ENCODE results near the gene GRIN1.
A peak's percentile ranks its signal among the peaks of the same experiment; 100 is the strongest.

GRIN1 gene

DNA sequence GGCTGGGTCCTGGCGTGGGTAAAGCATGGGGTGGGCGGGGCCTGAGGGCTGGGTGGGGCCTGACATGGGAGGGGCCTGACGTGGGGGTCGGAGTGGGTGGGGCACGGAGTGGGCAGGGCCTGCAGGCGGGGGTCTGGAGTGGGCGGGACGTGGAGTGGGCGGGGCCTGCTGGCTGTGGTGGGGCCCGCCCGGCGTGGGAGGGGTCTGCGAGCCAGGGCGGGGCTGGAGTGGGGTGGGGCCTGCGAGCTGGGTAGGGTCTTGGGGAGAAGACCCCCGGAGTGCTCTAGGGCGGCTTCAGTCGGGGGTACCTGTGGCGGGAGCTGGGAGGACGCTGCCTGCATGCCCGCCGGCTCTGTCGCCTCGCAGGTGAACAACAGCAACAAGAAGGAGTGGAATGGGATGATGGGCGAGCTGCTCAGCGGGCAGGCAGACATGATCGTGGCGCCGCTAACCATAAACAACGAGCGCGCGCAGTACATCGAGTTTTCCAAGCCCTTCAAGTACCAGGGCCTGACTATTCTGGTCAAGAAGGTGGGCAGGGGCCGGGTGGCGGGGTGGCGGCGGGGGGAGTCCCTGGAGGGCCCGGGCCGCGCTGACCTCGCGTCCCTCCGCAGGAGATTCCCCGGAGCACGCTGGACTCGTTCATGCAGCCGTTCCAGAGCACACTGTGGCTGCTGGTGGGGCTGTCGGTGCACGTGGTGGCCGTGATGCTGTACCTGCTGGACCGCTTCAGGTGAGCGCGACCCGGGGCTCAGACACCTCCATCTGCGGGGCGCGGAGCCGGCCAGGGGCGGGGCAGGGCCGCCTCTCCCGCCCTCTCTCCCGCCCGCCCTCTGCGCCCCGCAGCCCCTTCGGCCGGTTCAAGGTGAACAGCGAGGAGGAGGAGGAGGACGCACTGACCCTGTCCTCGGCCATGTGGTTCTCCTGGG, 22.9 kb downstream of the GRIN1 start:
- no peak overlapping the region for H3K4me3 ChIP-seq (ENCODE audit: low read length)
- DNase-seq (ENCODE audit: low read depth) = no peak
- TF ChIP-seq, protein P1, sequence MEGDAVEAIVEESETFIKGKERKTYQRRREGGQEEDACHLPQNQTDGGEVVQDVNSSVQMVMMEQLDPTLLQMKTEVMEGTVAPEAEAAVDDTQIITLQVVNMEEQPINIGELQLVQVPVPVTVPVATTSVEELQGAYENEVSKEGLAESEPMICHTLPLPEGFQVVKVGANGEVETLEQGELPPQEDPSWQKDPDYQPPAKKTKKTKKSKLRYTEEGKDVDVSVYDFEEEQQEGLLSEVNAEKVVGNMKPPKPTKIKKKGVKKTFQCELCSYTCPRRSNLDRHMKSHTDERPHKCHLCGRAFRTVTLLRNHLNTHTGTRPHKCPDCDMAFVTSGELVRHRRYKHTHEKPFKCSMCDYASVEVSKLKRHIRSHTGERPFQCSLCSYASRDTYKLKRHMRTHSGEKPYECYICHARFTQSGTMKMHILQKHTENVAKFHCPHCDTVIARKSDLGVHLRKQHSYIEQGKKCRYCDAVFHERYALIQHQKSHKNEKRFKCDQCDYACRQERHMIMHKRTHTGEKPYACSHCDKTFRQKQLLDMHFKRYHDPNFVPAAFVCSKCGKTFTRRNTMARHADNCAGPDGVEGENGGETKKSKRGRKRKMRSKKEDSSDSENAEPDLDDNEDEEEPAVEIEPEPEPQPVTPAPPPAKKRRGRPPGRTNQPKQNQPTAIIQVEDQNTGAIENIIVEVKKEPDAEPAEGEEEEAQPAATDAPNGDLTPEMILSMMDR (conservative IDR thresholded peaks at IDR 0.05; ENCODE audit: low read length) = no peak

DNA sequence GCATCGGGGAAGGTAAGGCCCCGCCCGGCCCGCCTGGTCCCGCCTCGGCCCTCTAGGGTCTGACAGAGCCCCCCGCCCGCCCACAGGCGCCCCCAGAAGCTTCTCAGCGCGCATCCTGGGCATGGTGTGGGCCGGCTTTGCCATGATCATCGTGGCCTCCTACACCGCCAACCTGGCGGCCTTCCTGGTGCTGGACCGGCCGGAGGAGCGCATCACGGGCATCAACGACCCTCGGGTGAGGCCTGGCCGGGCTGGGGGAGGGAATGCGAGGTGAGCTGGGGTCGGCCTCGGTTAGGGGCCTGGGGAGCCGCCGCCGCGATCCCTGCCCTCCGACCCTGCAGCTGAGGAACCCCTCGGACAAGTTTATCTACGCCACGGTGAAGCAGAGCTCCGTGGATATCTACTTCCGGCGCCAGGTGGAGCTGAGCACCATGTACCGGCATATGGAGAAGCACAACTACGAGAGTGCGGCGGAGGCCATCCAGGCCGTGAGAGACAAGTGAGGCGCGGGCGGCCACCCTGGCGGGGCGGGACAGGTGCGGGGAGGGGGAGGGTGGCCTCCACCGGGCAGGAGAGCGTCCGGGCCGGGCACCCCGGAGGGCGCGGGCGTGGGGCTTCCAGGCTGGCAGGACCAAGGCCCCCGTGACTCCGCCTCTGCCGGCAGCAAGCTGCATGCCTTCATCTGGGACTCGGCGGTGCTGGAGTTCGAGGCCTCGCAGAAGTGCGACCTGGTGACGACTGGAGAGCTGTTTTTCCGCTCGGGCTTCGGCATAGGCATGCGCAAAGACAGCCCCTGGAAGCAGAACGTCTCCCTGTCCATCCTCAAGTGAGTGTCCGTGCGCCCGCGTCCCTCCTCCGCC, 23.8 kb downstream of the GRIN1 start:
- H3K4me3 ChIP-seq (ENCODE audit: low read length) = 0 out of 2 replicates have a peak overlapping the region, but pooled peaks have one; percentile 17
- TF ChIP-seq, protein P1 (conservative IDR thresholded peaks at IDR 0.05; ENCODE audit: low read length) = no peak
- no peak for DNase-seq (ENCODE audit: low read depth)

DNA sequence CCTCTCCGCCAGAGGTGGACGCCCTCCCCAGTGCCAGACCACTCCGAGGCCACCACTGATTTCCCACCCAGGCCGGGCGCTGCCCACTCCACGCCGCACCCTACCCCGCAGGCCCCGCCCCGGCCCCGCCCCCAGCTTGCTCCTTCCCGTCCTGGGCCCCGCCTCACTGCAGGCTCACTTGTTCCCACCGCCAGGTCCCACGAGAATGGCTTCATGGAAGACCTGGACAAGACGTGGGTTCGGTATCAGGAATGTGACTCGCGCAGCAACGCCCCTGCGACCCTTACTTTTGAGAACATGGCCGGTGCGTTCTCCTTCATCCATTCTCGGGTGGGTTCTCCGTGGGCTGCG, 24.4 kb downstream of the GRIN1 start:
- no peak for DNase-seq (ENCODE audit: low read depth)
- 0 out of 2 replicates have a peak overlapping the region, but pooled peaks have one; percentile 17 for H3K4me3 ChIP-seq (ENCODE audit: low read length)
- TF ChIP-seq, protein P1 (conservative IDR thresholded peaks at IDR 0.05; ENCODE audit: low read length) = no peak

GRCh38 chr9:137163805-137164204, 24.9 kb downstream of the GRIN1 start:
- no peak for DNase-seq (ENCODE audit: low read depth)
- TF ChIP-seq, protein P1 (conservative IDR thresholded peaks at IDR 0.05; ENCODE audit: low read length) = no peak
- H3K4me3 ChIP-seq (ENCODE audit: low read length) = no peak overlapping the region

GRCh38 chr9:137164370-137165249, 25.7 kb downstream of the GRIN1 start:
- TF ChIP-seq, protein P1 (conservative IDR thresholded peaks at IDR 0.05; ENCODE audit: low read length) = no peak
- no peak for DNase-seq (ENCODE audit: low read depth)
- H3K4me3 ChIP-seq (ENCODE audit: low read length) = no peak overlapping the region

DNA sequence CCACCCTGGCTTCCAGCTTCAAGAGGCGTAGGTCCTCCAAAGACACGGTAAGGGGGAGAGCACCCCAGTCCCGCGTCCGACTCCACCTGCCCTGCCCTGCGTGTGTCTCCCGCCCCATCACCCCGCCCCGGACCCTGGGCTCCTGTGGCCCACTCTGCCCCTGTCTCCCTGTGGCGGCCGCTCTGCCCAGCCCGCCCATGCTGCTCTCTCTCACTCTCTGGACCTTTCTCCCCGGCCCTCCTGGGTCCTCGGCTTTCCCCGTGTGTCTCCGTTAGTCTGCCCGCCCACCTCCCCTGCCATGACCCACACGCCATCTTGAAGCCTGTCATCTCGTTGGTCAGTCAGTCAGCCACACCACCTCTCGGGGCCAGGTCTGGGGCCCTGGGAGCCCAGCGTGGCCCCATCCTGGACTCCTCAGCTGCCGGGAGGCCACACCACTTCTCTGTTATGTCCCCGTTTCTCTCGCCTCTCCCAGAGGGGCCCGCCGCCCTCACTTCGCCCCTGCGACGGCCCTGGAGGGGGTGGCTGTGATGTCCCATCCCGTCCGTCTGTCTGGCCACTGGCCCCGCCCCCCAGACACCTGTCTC, 26.4 kb downstream of the GRIN1 start:
- DNase-seq (ENCODE audit: low read depth) = no peak
- H3K4me3 ChIP-seq (ENCODE audit: low read length) = no peak overlapping the region
- TF ChIP-seq, protein P1 (conservative IDR thresholded peaks at IDR 0.05; ENCODE audit: low read length) = no peak

Measured in AG10803 (cell line).